ENCODE measurements around the gene REEP2. TPM values are rescaled to one million over a fixed set of nuclear protein-coding genes. Genes with fewer than 3 reads are reported as not detected.

Gene REEP2
- polyA plus RNA-seq, 1 donor from 2014 or later, result 146 TPM

DNA sequence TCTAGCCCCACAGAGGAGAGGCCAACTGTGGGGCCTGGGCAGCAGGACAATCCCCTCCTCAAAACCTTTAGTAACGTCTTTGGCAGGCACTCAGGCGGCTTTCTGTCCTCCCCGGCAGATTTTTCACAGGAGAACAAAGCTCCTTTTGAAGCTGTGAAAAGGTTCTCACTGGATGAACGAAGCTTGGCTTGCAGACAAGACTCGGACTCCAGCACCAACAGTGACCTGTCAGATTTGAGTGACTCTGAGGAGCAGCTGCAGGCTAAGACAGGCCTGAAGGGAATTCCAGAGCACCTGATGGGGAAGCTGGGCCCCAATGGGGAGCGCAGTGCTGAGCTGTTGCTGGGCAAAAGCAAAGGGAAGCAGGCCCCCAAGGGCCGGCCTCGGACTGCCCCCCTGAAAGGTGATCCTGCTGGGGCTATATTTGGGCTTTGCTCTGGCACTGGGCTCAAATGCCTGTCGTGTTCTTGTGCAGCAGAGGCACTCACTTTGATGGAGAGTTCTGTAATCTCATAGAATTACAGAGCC lies 46.9 kb upstream of the REEP2 start:
- H3K9me2 ChIP-seq (ENCODE audit: insufficient read depth, low read length), result no peaks in the 10 kb centered on the region
- H3F3A ChIP-seq (ENCODE audit: insufficient read depth, low read length, poor library complexity, severe bottlenecking), result no peaks in the 10 kb centered on the region
- no peak overlapping the region for H2AFZ ChIP-seq (ENCODE audit: low read depth, low read length)
- H3K9ac ChIP-seq (ENCODE audit: low read length), result no peak overlapping the region
- no peaks in the 10 kb centered on the region for H3K27me3 ChIP-seq (ENCODE audit: insufficient read depth, low read depth, low read length)
- no peaks in the 10 kb centered on the region for H3K79me2 ChIP-seq (replicated peaks; ENCODE audit: insufficient read depth, low read length)
- no peaks in the 10 kb centered on the region for H3K9me3 ChIP-seq (ENCODE audit: low read length)
- no peak overlapping the region for H3K27ac ChIP-seq (ENCODE audit: low read length)
- no peaks in the 10 kb centered on the region for H3K36me3 ChIP-seq (ENCODE audit: insufficient read depth, low read length)
- H3K4me3 ChIP-seq (ENCODE audit: low read length), result no peak overlapping the region
- no peaks in the 10 kb centered on the region for H4K20me1 ChIP-seq (ENCODE audit: insufficient read depth)
- no peak overlapping the region for H3K4me2 ChIP-seq (ENCODE audit: low read length)
- TF ChIP-seq EP300 (conservative IDR thresholded peaks at IDR 0.05; ENCODE audit: poor library complexity, severe bottlenecking), result no peak
- no peak for TF ChIP-seq MXI1 (conservative IDR thresholded peaks at IDR 0.05; ENCODE audit: poor library complexity, severe bottlenecking)
- TF ChIP-seq, protein P1, sequence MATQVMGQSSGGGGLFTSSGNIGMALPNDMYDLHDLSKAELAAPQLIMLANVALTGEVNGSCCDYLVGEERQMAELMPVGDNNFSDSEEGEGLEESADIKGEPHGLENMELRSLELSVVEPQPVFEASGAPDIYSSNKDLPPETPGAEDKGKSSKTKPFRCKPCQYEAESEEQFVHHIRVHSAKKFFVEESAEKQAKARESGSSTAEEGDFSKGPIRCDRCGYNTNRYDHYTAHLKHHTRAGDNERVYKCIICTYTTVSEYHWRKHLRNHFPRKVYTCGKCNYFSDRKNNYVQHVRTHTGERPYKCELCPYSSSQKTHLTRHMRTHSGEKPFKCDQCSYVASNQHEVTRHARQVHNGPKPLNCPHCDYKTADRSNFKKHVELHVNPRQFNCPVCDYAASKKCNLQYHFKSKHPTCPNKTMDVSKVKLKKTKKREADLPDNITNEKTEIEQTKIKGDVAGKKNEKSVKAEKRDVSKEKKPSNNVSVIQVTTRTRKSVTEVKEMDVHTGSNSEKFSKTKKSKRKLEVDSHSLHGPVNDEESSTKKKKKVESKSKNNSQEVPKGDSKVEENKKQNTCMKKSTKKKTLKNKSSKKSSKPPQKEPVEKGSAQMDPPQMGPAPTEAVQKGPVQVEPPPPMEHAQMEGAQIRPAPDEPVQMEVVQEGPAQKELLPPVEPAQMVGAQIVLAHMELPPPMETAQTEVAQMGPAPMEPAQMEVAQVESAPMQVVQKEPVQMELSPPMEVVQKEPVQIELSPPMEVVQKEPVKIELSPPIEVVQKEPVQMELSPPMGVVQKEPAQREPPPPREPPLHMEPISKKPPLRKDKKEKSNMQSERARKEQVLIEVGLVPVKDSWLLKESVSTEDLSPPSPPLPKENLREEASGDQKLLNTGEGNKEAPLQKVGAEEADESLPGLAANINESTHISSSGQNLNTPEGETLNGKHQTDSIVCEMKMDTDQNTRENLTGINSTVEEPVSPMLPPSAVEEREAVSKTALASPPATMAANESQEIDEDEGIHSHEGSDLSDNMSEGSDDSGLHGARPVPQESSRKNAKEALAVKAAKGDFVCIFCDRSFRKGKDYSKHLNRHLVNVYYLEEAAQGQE (IDR thresholded peaks at IDR 0.05; ENCODE audit: borderline replicate concordance), result no peak
- TF ChIP-seq TAF1 (IDR thresholded peaks at IDR 0.05; ENCODE audit: low read depth), result no peak
- no peak for TF ChIP-seq RAD21 (conservative IDR thresholded peaks at IDR 0.05)
- no peak for TF ChIP-seq EZH2 (IDR thresholded peaks at IDR 0.05; ENCODE audit: borderline replicate concordance, insufficient read depth, low read length, poor library complexity, severe bottlenecking)
- TF ChIP-seq, protein P2, sequence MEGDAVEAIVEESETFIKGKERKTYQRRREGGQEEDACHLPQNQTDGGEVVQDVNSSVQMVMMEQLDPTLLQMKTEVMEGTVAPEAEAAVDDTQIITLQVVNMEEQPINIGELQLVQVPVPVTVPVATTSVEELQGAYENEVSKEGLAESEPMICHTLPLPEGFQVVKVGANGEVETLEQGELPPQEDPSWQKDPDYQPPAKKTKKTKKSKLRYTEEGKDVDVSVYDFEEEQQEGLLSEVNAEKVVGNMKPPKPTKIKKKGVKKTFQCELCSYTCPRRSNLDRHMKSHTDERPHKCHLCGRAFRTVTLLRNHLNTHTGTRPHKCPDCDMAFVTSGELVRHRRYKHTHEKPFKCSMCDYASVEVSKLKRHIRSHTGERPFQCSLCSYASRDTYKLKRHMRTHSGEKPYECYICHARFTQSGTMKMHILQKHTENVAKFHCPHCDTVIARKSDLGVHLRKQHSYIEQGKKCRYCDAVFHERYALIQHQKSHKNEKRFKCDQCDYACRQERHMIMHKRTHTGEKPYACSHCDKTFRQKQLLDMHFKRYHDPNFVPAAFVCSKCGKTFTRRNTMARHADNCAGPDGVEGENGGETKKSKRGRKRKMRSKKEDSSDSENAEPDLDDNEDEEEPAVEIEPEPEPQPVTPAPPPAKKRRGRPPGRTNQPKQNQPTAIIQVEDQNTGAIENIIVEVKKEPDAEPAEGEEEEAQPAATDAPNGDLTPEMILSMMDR (IDR thresholded peaks at IDR 0.05; ENCODE audit: poor library complexity, severe bottlenecking), result no peak
- no peak for TF ChIP-seq SMC3 (conservative IDR thresholded peaks at IDR 0.05; ENCODE audit: poor library complexity)
- TF ChIP-seq POLR2AphosphoS5 (IDR thresholded peaks at IDR 0.05), result no peak

DNA sequence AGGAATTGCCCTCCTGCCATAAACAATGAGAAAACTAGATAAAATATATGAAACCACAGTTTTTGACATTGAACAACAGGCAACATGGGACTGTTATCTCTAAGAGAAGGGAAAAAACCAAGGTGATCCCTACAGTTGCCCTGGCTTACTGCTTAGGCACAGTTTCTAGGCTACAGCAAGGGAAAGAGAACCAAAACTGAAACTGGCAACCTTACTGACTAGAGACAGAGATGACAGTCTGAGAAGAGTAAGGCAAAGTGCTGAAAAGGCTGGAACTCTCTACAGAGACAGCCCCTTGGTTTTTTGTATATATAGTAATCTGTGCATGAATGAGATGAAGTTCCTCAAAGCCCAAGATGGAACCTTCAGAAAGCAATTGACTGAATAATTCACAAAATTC lies 36.2 kb upstream of the REEP2 start:
- Histone ChIP-seq H3K27me3 (ENCODE audit: insufficient read depth, low read depth, low read length) (no peaks in the 10 kb centered on the region), H3K36me3 (ENCODE audit: insufficient read depth, low read length) (peaks cover 9% of the 10 kb centered on the region), H2AFZ (ENCODE audit: low read depth, low read length) (no peak overlapping the region), H3F3A (ENCODE audit: insufficient read depth, low read length, poor library complexity, severe bottlenecking) (no peaks in the 10 kb centered on the region), H3K27ac (ENCODE audit: low read length) (no peak overlapping the region), H3K9me3 (ENCODE audit: low read length) (no peaks in the 10 kb centered on the region), H4K20me1 (ENCODE audit: insufficient read depth) (no peaks in the 10 kb centered on the region), H3K9me2 (ENCODE audit: insufficient read depth, low read length) (no peaks in the 10 kb centered on the region), H3K4me2 (ENCODE audit: low read length) (no peak overlapping the region), H3K9ac (ENCODE audit: low read length) (no peak overlapping the region), H3K79me2 (replicated peaks; ENCODE audit: insufficient read depth, low read length) (no peaks in the 10 kb centered on the region), H3K4me3 (ENCODE audit: low read length) (no peak overlapping the region)
- no peak for TF ChIP-seq TAF1 (IDR thresholded peaks at IDR 0.05; ENCODE audit: low read depth)
- no peak for TF ChIP-seq EZH2 (IDR thresholded peaks at IDR 0.05; ENCODE audit: borderline replicate concordance, insufficient read depth, low read length, poor library complexity, severe bottlenecking)
- TF ChIP-seq, protein P2 (IDR thresholded peaks at IDR 0.05; ENCODE audit: poor library complexity, severe bottlenecking), result no peak
- no peak for TF ChIP-seq RAD21 (conservative IDR thresholded peaks at IDR 0.05)
- no peak for TF ChIP-seq EP300 (conservative IDR thresholded peaks at IDR 0.05; ENCODE audit: poor library complexity, severe bottlenecking)
- TF ChIP-seq MXI1 (conservative IDR thresholded peaks at IDR 0.05; ENCODE audit: poor library complexity, severe bottlenecking), result no peak
- TF ChIP-seq, protein P1 (IDR thresholded peaks at IDR 0.05; ENCODE audit: borderline replicate concordance), result no peak
- no peak for TF ChIP-seq SMC3 (conservative IDR thresholded peaks at IDR 0.05; ENCODE audit: poor library complexity)
- TF ChIP-seq POLR2AphosphoS5 (IDR thresholded peaks at IDR 0.05), result no peak

All from neural cell (in vitro differentiated cells).